ENCODE measurements around the gene SCP2.

Gene SCP2

GRCh38 chr1:53020588-53020987 is 93.5 kb downstream of the SCP2 start:
- TF ChIP-seq FOXP2 (optimal IDR thresholded peaks at IDR 0.05; ENCODE audit: borderline replicate concordance, extremely low read depth, extremely low read length, insufficient read depth) (no peak), TAF1 (IDR thresholded peaks at IDR 0.05; ENCODE audit: borderline replicate concordance, insufficient read depth, low read length) (no peak), SIN3A (IDR thresholded peaks at IDR 0.05; ENCODE audit: borderline replicate concordance, insufficient read depth, low read length) (no peak), POLR2AphosphoS5 (IDR thresholded peaks at IDR 0.05; ENCODE audit: low read depth, low read length) (no peak)
- TF ChIP-seq, protein P1, sequence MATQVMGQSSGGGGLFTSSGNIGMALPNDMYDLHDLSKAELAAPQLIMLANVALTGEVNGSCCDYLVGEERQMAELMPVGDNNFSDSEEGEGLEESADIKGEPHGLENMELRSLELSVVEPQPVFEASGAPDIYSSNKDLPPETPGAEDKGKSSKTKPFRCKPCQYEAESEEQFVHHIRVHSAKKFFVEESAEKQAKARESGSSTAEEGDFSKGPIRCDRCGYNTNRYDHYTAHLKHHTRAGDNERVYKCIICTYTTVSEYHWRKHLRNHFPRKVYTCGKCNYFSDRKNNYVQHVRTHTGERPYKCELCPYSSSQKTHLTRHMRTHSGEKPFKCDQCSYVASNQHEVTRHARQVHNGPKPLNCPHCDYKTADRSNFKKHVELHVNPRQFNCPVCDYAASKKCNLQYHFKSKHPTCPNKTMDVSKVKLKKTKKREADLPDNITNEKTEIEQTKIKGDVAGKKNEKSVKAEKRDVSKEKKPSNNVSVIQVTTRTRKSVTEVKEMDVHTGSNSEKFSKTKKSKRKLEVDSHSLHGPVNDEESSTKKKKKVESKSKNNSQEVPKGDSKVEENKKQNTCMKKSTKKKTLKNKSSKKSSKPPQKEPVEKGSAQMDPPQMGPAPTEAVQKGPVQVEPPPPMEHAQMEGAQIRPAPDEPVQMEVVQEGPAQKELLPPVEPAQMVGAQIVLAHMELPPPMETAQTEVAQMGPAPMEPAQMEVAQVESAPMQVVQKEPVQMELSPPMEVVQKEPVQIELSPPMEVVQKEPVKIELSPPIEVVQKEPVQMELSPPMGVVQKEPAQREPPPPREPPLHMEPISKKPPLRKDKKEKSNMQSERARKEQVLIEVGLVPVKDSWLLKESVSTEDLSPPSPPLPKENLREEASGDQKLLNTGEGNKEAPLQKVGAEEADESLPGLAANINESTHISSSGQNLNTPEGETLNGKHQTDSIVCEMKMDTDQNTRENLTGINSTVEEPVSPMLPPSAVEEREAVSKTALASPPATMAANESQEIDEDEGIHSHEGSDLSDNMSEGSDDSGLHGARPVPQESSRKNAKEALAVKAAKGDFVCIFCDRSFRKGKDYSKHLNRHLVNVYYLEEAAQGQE (IDR thresholded peaks at IDR 0.05; ENCODE audit: insufficient read depth in 1 of 2, low read depth in 2 of 2, low read length in 2 of 2) = no peak

GRCh38 chr1:53022179-53022578 is 95.1 kb downstream of the SCP2 start:
- TF ChIP-seq SIN3A (IDR thresholded peaks at IDR 0.05; ENCODE audit: borderline replicate concordance, insufficient read depth, low read length) (no peak), POLR2AphosphoS5 (IDR thresholded peaks at IDR 0.05; ENCODE audit: low read depth, low read length) (no peak), TAF1 (IDR thresholded peaks at IDR 0.05; ENCODE audit: borderline replicate concordance, insufficient read depth, low read length) (no peak), FOXP2 (optimal IDR thresholded peaks at IDR 0.05; ENCODE audit: borderline replicate concordance, extremely low read depth, extremely low read length, insufficient read depth) (no peak)
- TF ChIP-seq, protein P1 (IDR thresholded peaks at IDR 0.05; ENCODE audit: insufficient read depth in 1 of 2, low read depth in 2 of 2, low read length in 2 of 2) = no peak

- TF ChIP-seq, protein P1 (IDR thresholded peaks at IDR 0.05; ENCODE audit: insufficient read depth in 1 of 2, low read depth in 2 of 2, low read length in 2 of 2) = no peak
- TF ChIP-seq POLR2AphosphoS5 (IDR thresholded peaks at IDR 0.05; ENCODE audit: low read depth, low read length) = no peak
These were observed 96.5 kb downstream of the SCP2 start for GRCh38 chr1:53023546-53023945.

- TF ChIP-seq, protein P1 (IDR thresholded peaks at IDR 0.05; ENCODE audit: insufficient read depth in 1 of 2, low read depth in 2 of 2, low read length in 2 of 2) = no peak
- TF ChIP-seq FOXP2 (optimal IDR thresholded peaks at IDR 0.05; ENCODE audit: borderline replicate concordance, extremely low read depth, extremely low read length, insufficient read depth) = no peak
- TF ChIP-seq TAF1 (IDR thresholded peaks at IDR 0.05; ENCODE audit: borderline replicate concordance, insufficient read depth, low read length) = no peak
- no peak for TF ChIP-seq SIN3A (IDR thresholded peaks at IDR 0.05; ENCODE audit: borderline replicate concordance, insufficient read depth, low read length)
- no peak for TF ChIP-seq POLR2AphosphoS5 (IDR thresholded peaks at IDR 0.05; ENCODE audit: low read depth, low read length)
These were observed 97.0 kb downstream of the SCP2 start for GRCh38 chr1:53024117-53024516.

DNA sequence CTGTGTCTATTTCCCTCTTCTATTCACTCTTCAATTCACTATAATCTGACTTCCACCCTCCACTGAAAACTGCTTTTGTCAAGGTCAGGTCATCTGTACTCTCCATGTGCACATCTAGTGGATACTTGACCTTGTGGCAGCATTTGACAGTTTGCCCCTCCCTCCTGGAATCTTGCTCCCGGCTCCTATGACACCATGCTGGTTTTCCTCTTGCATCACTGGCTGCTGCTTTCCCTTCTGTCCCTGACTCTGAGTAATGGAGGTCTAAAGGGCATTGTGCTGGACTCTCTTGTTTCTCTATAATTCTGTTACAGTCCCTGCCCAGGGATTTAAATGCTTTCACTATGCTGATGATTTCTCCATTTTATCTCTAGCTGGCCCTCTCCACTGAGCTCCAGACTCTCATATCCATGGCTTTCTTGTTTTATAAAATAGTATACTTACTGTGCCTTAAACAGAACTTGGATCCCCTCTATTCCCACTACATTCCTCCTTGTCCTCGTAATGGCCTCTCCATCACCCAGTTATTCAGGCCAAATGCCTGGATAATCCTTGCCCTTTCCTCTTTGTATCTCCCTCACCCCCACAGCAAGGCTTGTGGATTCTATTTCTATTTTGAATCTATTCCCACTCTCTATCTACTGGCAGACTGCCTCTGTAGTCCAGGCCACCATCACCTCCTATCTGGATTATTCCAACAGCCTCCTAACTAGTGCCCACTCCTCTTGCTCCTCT is 98.1 kb downstream of the SCP2 start:
- TF ChIP-seq, protein P1 (IDR thresholded peaks at IDR 0.05; ENCODE audit: insufficient read depth in 1 of 2, low read depth in 2 of 2, low read length in 2 of 2) = no peak
- TF ChIP-seq TAF1 (IDR thresholded peaks at IDR 0.05; ENCODE audit: borderline replicate concordance, insufficient read depth, low read length) (no peak), POLR2AphosphoS5 (IDR thresholded peaks at IDR 0.05; ENCODE audit: low read depth, low read length) (no peak), FOXP2 (optimal IDR thresholded peaks at IDR 0.05; ENCODE audit: borderline replicate concordance, extremely low read depth, extremely low read length, insufficient read depth) (no peak), SIN3A (IDR thresholded peaks at IDR 0.05; ENCODE audit: borderline replicate concordance, insufficient read depth, low read length) (no peak)
